Brain pericyte (primary cell): ENCODE measurements around the gene RIGI.
"Not testable (repeated sequence)": the region's sequence is repeated elsewhere in the genome, so short reads cannot be mapped to it uniquely, and the experiment has no call there.

Experiments used
- DNase-seq: peaks from one replicate; pipeline ENCODE4 v3.0.0-alpha.2; 2012; ENCODE audit warnings: low read depth, low spot score

The RIGI gene

GRCh38 chr9:32526041-32526706, at the start of gene RIGI:
Gene RIGI (minus strand): TSS chr9:32526196. CDS start chr9:32526166, 30 bp downstream.
- peak; percentile 86 for DNase-seq

- no peak for DNase-seq
These were observed 48.9 kb upstream of the RIGI start for GRCh38 chr9:32574858-32575257.

GRCh38 chr9:32573821-32574220, 47.8 kb upstream of the RIGI start:
- DNase-seq = no peak

GRCh38 chr9:32572900-32573523, 47.0 kb upstream of the RIGI start, which contains the start of gene NDUFB6:
Gene NDUFB6 (minus strand): TSS chr9:32573159. CDS start chr9:32573060, 99 bp downstream.
- DNase-seq = peak; percentile 79

- no peak for DNase-seq
These were observed 46.2 kb upstream of the RIGI start for GRCh38 chr9:32571969-32572899.

GRCh38 chr9:32570262-32570661, 44.3 kb upstream of the RIGI start:
- DNase-seq = no peak

- no peak for DNase-seq
These were observed 40.8 kb upstream of the RIGI start for GRCh38 chr9:32566770-32567169.

- no peak for DNase-seq
These were observed 40.0 kb upstream of the RIGI start for GRCh38 chr9:32565967-32566366.

- no peak for DNase-seq
These were observed 32.5 kb upstream of the RIGI start for GRCh38 chr9:32558408-32558934.

- no peak for DNase-seq
These were observed 28.6 kb upstream of the RIGI start for GRCh38 chr9:32554591-32554990.

GRCh38 chr9:32554107-32554506, 28.1 kb upstream of the RIGI start:
- no peak for DNase-seq

GRCh38 chr9:32552172-32552872, 26.3 kb upstream of the RIGI start, which contains the start of the genes SMIM27 and TOPORS:
Gene SMIM27 (plus strand): TSS chr9:32552327. CDS start chr9:32552435, 108 bp downstream.
Gene TOPORS (minus strand): TSS chr9:32552586. CDS start chr9:32552436, 150 bp downstream.
- peak; percentile 75 for DNase-seq

GRCh38 chr9:32551276-32552051, 25.5 kb upstream of the RIGI start:
- DNase-seq = no peak

GRCh38 chr9:32550562-32551275, 24.7 kb upstream of the RIGI start:
- DNase-seq = peak; percentile 86

- DNase-seq = peak; percentile 15
These were observed 24.2 kb upstream of the RIGI start for GRCh38 chr9:32550150-32550561.

GRCh38 chr9:32548213-32548612, 22.2 kb upstream of the RIGI start:
- DNase-seq = not testable (repeated sequence)

- no peak for DNase-seq
These were observed 19.9 kb upstream of the RIGI start for GRCh38 chr9:32545884-32546283.

GRCh38 chr9:32543047-32543446, 17.1 kb upstream of the RIGI start:
- no peak for DNase-seq

GRCh38 chr9:32533816-32534215, 7.8 kb upstream of the RIGI start:
- no peak for DNase-seq

- no peak for DNase-seq
These were observed 7.3 kb upstream of the RIGI start for GRCh38 chr9:32533336-32533735.
